Stomach (tissue), 9 donors: ENCODE data around the gene RRAGD. TPM values are rescaled to one million over a fixed set of nuclear protein-coding genes. Genes with fewer than 3 reads are reported as not detected.

Source experiments
- DNase-seq, 2 donors: peaks; one replicate each; pipeline versions ENCODE4 v3.0.0 to v3.0.0-alpha.2; 2013 to 2019
- H3K27ac ChIP-seq, 5 donors: fragments of 200-600 bp in 4 of 5; sonication (generic) in 4 of 5; one replicate each; pipeline ENCODE4 v1.5.1; 2013 to 2019; ENCODE audit warnings: mild to moderate bottlenecking in 1 of 5, moderate library complexity in 1 of 5
- H3K27me3 ChIP-seq, 3 donors: fragments of 200-600 bp; sonication (generic); one replicate each; pipeline ENCODE4 v1.5.1; 2017 to 2019; ENCODE audit warnings: mixed run types in 1 of 3
- H3K36me3 ChIP-seq, 4 donors: fragments of 200-600 bp; sonication (generic); 1 replicate in 3 of 4; 2 replicates in 1 of 4; pipeline ENCODE4 v1.5.1; 2016 to 2019
- H3K4me1 ChIP-seq, 4 donors: fragments of 200-600 bp; sonication (generic); one replicate each; pipeline ENCODE4 v1.5.1; 2016 to 2019
- H3K4me3 ChIP-seq, 4 donors: fragments of 200-600 bp; sonication (generic) in 3 of 4; one replicate each; pipeline ENCODE4 v1.5.1; 2016 to 2019; ENCODE audit warnings: mild to moderate bottlenecking in 1 of 4
- H3K9me3 ChIP-seq, 4 donors: fragments of 200-600 bp; sonication (generic); one replicate each; pipeline ENCODE4 v1.5.1; 2016 to 2019
- EP300 ChIP-seq: sonication (generic); formaldehyde crosslinking; IDR thresholded peaks from one replicate; pipeline ENCODE4 v1.6.1; 2017; ENCODE audit warnings: antibody characterized with exemption
- POLR2A ChIP-seq, 4 donors: fragments of 450-650 bp; IDR thresholded peaks; one replicate each; pipeline ENCODE4 v1.6.1; 2016; ENCODE audit warnings: antibody characterized with exemption in 4 of 4, control low read depth in 2 of 4, mild to moderate bottlenecking in 1 of 4, moderate library complexity in 1 of 4
- POLR2AphosphoS5 ChIP-seq, 3 donors: sonication (generic); formaldehyde crosslinking; IDR thresholded peaks; one replicate each; pipeline ENCODE4 v1.6.1; 2016; ENCODE audit warnings: antibody characterized with exemption in 3 of 3
- WGBS, 5 donors: extraction: QIAGEN DNeasy Blood & Tissue Kit in 3 of 5; methylation state at CpG; one replicate each; pipeline versions ENCODE4 v1.1.5 to v1.1.7; 2013 to 2018; 5-methylcytosine and 5-hydroxymethylcytosine counted together
- intact Hi-C: fragments of 100-400 bp; cut with DNase I; formaldehyde crosslinking; loops from one replicate; pipeline ENCODE4 v1.15.1; 2023; ENCODE audit warnings: low total_unique reads
- polyA plus RNA-seq, 3 donors: library from polyadenylated mRNA; stranded (reverse); fragments of 200-250 nt; gene quantifications; one replicate each; pipeline ENCODE4 v1.2.3, GENCODE V29; 2013
- total RNA-seq, 5 donors: library from RNA; depleted of rRNA; stranded (reverse); fragments of >200 nt; gene quantifications; one replicate each; pipeline versions ENCODE4 v1.1.0 to v1.2.3, GENCODE V29; 2014 to 2016
- TF ChIP-seq, protein P1 (sequence below), 7 experiments: fragments of 450-650 bp in 4 of 7; fragments of 200-600 bp in 3 of 7; sonication (generic) in 3 of 7; IDR thresholded peaks; one replicate each; pipeline ENCODE4 v1.5.1; 2016 to 2019; ENCODE audit warnings: antibody characterized with exemption in 7 of 7, control low read depth in 2 of 7, mild to moderate bottlenecking in 1 of 7
- donor health status: healthy with polysubstance abuse.
- donor health status: Bipolar disorder and iron deficiency.
- donor health status: healthy.

Gene RRAGD
- total and polyA plus RNA-seq, 8 donors: 1.7 to 45.1 (median 4.4) TPM

DNA sequence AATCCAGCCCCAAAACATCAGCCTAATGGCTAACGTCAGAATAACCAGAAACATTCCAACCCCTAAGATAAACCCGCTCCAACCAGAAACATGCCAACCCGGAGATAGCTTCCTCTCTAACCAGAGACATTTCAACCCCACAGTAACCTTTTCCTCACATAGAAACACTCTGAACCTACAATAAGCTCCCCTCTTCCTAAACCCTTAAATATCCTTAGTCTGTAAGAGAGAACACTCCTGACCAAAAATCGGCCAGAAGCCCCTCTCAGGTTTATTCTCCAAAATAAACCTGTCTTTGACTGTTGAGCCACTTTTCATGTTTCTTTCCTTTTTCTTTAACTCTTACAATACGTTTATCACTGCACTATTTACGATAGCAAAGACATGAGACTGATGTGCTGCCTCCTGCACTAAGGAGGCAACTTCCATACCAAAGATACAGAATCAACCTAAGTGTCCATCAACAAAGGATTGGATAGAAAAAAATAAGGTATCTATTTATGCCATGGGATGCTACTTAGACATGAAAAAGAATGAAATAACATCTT lies 92.0 kb downstream of the RRAGD start:
- no peaks in the 10 kb centered on the region for H3K27me3 ChIP-seq
- TF ChIP-seq POLR2A (IDR thresholded peaks at IDR 0.05): no peak
- no peak for TF ChIP-seq POLR2AphosphoS5 (IDR thresholded peaks at IDR 0.05)
- no peak for TF ChIP-seq EP300
- TF ChIP-seq, protein P1, sequence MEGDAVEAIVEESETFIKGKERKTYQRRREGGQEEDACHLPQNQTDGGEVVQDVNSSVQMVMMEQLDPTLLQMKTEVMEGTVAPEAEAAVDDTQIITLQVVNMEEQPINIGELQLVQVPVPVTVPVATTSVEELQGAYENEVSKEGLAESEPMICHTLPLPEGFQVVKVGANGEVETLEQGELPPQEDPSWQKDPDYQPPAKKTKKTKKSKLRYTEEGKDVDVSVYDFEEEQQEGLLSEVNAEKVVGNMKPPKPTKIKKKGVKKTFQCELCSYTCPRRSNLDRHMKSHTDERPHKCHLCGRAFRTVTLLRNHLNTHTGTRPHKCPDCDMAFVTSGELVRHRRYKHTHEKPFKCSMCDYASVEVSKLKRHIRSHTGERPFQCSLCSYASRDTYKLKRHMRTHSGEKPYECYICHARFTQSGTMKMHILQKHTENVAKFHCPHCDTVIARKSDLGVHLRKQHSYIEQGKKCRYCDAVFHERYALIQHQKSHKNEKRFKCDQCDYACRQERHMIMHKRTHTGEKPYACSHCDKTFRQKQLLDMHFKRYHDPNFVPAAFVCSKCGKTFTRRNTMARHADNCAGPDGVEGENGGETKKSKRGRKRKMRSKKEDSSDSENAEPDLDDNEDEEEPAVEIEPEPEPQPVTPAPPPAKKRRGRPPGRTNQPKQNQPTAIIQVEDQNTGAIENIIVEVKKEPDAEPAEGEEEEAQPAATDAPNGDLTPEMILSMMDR (IDR thresholded peaks at IDR 0.05): no peak
- H3K36me3 ChIP-seq: peaks cover 0 to 19% (median 7%) of the 10 kb centered on the region in 4 donors
- H3K4me1 ChIP-seq: peaks cover 0 to 29% (median 6%) of the 10 kb centered on the region in 4 donors
- WGBS, 5 donors: 93 to 95% (median 94%) methylated on average over 6 of the region's 6 CpGs
- DNase-seq: no peak
- no peak overlapping the region for H3K4me3 ChIP-seq
- no peaks in the 10 kb centered on the region for H3K9me3 ChIP-seq
- intact Hi-C loops: no loop called here
- H3K27ac ChIP-seq: no peak overlapping the region

DNA sequence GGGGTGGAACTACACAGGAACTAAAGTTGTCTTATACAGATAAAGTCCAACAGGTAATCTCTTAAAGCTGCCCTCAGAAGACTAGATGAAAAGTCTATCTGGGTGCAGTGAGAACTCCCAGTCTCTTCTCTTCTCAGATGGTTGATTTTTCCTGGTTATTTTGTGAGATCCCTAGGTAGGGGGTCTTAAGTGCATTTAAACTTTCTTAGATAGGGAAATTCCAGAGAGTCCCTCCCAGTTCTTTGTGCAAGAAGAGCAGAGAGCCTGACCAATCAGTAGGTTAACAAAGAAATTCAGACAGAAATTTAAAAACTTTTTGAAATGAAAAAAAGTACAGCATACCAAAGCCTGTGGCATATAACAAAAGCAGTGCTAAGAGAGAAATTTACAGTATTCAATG lies 95.0 kb downstream of the RRAGD start:
- Histone ChIP-seq H3K27me3 (no peaks in the 10 kb centered on the region), H3K9me3 (no peaks in the 10 kb centered on the region), H3K27ac (no peak overlapping the region), H3K4me1 (peaks cover 8 to 25% (median 12%) of the 10 kb centered on the region in 4 donors), H3K4me3 (no peak overlapping the region), H3K36me3 (peaks cover 0 to 18% (median 13%) of the 10 kb centered on the region in 4 donors)
- intact Hi-C loops: loop anchor here (10.0 kb wide), 1 partner anchor 48 kb away; no protein-coding TSS in a partner anchor
- no peak for DNase-seq
- TF ChIP-seq POLR2AphosphoS5 (IDR thresholded peaks at IDR 0.05) (no peak), EP300 (no peak), POLR2A (IDR thresholded peaks at IDR 0.05) (no peak)
- TF ChIP-seq, protein P1 (IDR thresholded peaks at IDR 0.05): no peak

DNA sequence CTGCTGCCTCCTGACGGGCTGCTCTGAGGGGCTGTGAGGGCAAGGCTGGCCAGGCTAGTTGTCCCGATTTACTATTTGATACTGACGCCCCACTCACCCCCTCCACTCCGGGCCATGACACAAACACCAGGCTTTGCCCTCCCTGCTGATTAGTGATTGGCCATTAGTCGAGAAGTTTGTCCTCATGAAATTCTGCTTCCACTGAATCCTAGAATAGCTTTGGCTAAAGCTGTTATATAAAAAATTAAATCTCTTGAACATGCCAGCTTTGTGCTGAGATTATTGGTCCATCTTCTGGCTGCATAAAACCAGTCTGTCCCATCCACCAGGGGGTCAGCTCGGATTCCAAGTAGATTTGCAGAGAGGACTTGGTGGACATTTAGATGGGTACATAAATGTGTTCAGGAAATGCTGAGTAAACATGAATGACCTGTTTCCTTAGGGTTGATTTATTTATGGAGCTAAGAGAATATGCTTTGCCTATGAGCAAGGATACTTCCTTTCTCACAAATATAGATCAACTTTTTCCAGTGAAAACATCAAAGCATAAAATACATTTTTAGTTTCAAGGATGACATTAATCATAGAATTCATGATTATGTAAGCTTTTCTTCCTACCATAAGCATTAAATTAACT lies 96.7 kb downstream of the RRAGD start, which contains the start of gene GABRR2:
Gene GABRR2 (minus strand): TSS at position 51 of the 637 bp plus-strand sequence. CDS start 134 bp downstream, outside the sequence.
- DNase-seq: no peak
- H3K9me3 ChIP-seq: no peaks in the 10 kb centered on the region
- H3K36me3 ChIP-seq: peaks cover 0 to 9% (median 8%) of the 10 kb centered on the region in 4 donors
- intact Hi-C loops: loop anchor here (10.0 kb wide), 1 partner anchor 49 kb away; no protein-coding TSS in a partner anchor
- no peak within 1 kb of the TSS for H3K4me3 ChIP-seq
- H3K27ac ChIP-seq: no peak within 1 kb of the TSS
- H3K27me3 ChIP-seq: no peaks in the 10 kb centered on the region
- H3K4me1 ChIP-seq: peaks cover 16 to 32% (median 21%) of the 10 kb centered on the region in 4 donors
- WGBS, 5 donors: 79 to 95% (median 91%) methylated on average over 6 of the region's 6 CpGs
- TF ChIP-seq POLR2AphosphoS5 (IDR thresholded peaks at IDR 0.05) (no peak), POLR2A (IDR thresholded peaks at IDR 0.05) (no peak), EP300 (no peak)
- TF ChIP-seq, protein P1 (IDR thresholded peaks at IDR 0.05): no peak

DNA sequence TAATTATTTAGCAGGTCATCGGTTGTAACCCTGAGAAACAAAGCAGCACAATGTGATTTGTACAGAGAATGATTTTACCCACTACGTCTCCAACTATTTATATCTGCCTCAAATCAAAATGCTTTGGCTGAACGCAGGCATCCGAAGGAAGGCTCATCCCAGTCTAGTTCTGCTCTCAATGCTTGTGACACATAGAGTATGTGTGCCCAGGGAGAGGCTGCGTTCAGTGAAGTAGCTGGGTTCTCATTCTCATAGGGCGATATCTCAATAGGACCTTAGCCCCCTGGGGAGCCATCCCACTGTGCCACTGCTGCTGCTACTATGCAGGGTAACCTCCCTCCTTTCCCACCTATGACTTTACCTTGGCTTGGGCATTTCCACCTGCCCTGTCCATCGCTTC lies 97.4 kb downstream of the RRAGD start:
- TF ChIP-seq POLR2AphosphoS5 (IDR thresholded peaks at IDR 0.05): no peak
- no peak for TF ChIP-seq EP300
- TF ChIP-seq, protein P1 (IDR thresholded peaks at IDR 0.05): no peak
- TF ChIP-seq POLR2A (IDR thresholded peaks at IDR 0.05): no peak

More for the DNA sequence above, 97.4 kb downstream of the RRAGD start:
- no peak overlapping the region for H3K27ac ChIP-seq
- H3K4me3 ChIP-seq: no peak overlapping the region
- no peak for DNase-seq
- H3K27me3 ChIP-seq: no peaks in the 10 kb centered on the region
- peaks cover 0 to 9% (median 8%) of the 10 kb centered on the region in 4 donors for H3K36me3 ChIP-seq
- intact Hi-C loops: loop anchor here (10.0 kb wide), 1 partner anchor 50 kb away; no protein-coding TSS in a partner anchor
- H3K9me3 ChIP-seq: no peaks in the 10 kb centered on the region
- H3K4me1 ChIP-seq: peaks cover 16 to 32% (median 21%) of the 10 kb centered on the region in 4 donors
- WGBS, 5 donors: 94 to 96% (median 95%) methylated on average over 7 of the region's 7 CpGs

Other genes with a start within 250 kb of the RRAGD start
- gene GABRR1, start 194.9 kb downstream of the RRAGD start, total RNA-seq: under 1 TPM in 1 of 5 donors, not detected in 4; 0.45 TPM
- under 1 TPM in 1 of 3 donors, not detected in 2; 0.15 TPM for gene GABRR1, start 194.9 kb downstream of the RRAGD start, polyA plus RNA-seq
- 1 to 10 TPM in 1 of 5 donors, under 1 TPM in 1, not detected in 3; 0.73 to 7.6 TPM for gene GABRR2, start 97.0 kb downstream of the RRAGD start, total RNA-seq
- under 1 TPM in 1 of 3 donors, not detected in 2; 0.15 TPM for gene GABRR2, start 97.0 kb downstream of the RRAGD start, polyA plus RNA-seq
- gene UBE2J1, start 59.6 kb downstream of the RRAGD start, total RNA-seq: 10 to 100 TPM in 4 of 5 donors, 1 to 10 TPM in 1; 5.2 to 58.6 (median 12.5) TPM
- gene UBE2J1, start 59.6 kb downstream of the RRAGD start, polyA plus RNA-seq: 10 to 100 TPM; 17.7 to 48.7 (median 30.3) TPM
- 100 to 1,000 TPM in 1 of 5 donors, 10 to 100 TPM in 2, 1 to 10 TPM in 2; 4.2 to 145 (median 10.1) TPM for gene ANKRD6, start 20.9 kb upstream of the RRAGD start, total RNA-seq
- 1 to 10 TPM; 2.1 to 5.8 (median 3.7) TPM for gene ANKRD6, start 20.9 kb upstream of the RRAGD start, polyA plus RNA-seq
- 10 to 100 TPM in 2 of 5 donors, 1 to 10 TPM in 3; 1.4 to 17.1 (median 7.6) TPM for gene LYRM2, start 226.5 kb upstream of the RRAGD start, total RNA-seq
- 10 to 100 TPM; 12.5 to 26.7 (median 16.1) TPM for gene LYRM2, start 226.5 kb upstream of the RRAGD start, polyA plus RNA-seq